AG10803 (cell line): ENCODE data around the gene SLC4A4.

Source experiments
- DNase-seq: peaks from one replicate; pipeline ENCODE4 v3.0.0; 2010; ENCODE audit warnings: low read depth
- H3K4me3 ChIP-seq: 2 replicates; pipeline ENCODE4 v1.5.1; 2011; ENCODE audit warnings: mild to moderate bottlenecking, low read length, control low read depth
- TF ChIP-seq, protein P1 (sequence below): conservative IDR thresholded peaks from 2 replicates; pipeline ENCODE4 v1.5.1; 2011; ENCODE audit warnings: mild to moderate bottlenecking, low read length, control low read depth, inconsistent platforms

Gene SLC4A4

DNA sequence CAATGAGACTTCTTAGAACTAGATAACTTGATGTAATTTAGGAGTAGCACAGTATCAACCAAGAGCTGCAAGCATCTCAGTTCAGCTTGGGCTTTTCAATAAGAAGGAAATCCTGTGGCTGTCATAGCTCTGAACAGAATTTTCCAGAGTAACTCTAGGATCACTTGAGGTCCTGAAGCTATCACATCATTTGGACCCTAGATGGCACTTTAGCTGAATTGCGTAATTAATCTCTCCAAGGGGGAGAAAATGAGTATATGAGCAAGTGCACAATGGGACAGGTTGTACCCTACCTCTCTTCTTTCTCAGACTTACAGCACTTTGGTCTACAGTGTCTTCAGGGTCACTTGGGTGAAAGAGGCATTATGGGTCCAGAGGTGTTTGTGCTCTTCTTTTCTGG lies 45.2 kb downstream of the SLC4A4 start:
- TF ChIP-seq, protein P1, sequence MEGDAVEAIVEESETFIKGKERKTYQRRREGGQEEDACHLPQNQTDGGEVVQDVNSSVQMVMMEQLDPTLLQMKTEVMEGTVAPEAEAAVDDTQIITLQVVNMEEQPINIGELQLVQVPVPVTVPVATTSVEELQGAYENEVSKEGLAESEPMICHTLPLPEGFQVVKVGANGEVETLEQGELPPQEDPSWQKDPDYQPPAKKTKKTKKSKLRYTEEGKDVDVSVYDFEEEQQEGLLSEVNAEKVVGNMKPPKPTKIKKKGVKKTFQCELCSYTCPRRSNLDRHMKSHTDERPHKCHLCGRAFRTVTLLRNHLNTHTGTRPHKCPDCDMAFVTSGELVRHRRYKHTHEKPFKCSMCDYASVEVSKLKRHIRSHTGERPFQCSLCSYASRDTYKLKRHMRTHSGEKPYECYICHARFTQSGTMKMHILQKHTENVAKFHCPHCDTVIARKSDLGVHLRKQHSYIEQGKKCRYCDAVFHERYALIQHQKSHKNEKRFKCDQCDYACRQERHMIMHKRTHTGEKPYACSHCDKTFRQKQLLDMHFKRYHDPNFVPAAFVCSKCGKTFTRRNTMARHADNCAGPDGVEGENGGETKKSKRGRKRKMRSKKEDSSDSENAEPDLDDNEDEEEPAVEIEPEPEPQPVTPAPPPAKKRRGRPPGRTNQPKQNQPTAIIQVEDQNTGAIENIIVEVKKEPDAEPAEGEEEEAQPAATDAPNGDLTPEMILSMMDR: no peak
- H3K4me3 ChIP-seq: no peak overlapping the region
- no peak for DNase-seq

DNA sequence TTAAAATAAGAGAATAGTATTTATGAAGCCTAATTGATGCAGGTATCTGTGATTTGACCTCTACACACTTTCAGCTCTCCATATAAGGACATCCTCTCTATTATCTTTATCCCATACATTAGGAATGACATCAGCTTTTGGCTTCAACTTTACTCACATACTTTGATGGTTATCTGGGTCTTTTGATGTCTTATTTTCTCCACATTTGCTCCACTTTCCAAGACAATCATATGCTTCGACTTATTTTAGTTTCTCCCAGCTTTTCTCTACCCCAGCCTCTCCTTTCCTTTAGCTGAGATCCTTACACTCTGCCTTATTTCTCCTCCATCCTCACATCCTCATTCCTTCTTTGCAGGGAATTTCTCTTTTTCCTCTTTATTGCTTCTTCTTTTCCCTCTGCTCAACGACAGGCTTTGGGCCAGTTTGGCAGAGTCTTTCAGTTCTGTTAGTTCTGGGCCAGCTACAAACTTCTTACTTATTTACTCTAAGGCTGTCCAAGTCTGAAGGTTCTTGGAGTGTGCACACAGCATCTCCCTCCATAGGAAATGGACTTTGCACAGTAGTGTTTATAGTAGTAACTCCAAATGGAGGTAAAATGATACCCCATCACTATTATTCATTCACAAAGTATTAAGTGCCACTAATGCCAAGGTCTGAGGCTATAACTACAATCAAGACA lies 50.5 kb downstream of the SLC4A4 start:
- TF ChIP-seq, protein P1: no peak
- peak; percentile 6 for DNase-seq
- no peak overlapping the region for H3K4me3 ChIP-seq

DNA sequence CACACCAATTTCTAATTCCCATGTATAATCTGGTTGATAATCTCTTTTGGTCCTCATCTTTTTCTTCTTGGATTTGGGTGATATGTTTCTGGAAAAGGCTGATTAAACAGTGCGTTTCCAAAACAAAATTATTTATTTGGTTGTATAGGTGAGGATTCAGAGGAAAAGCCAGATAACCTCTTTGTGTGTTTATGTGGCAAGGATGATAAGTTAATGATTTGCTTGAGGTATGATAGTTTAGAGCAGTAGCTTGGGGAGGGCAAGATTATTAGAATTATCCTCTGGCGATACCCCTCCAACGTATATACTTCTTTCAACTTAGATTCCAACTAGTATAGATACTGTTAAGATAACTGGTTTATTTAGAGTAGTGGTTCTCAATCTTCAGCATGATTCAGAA lies 53.3 kb downstream of the SLC4A4 start:
- TF ChIP-seq, protein P1: no peak
- no peak overlapping the region for H3K4me3 ChIP-seq
- no peak for DNase-seq

DNA sequence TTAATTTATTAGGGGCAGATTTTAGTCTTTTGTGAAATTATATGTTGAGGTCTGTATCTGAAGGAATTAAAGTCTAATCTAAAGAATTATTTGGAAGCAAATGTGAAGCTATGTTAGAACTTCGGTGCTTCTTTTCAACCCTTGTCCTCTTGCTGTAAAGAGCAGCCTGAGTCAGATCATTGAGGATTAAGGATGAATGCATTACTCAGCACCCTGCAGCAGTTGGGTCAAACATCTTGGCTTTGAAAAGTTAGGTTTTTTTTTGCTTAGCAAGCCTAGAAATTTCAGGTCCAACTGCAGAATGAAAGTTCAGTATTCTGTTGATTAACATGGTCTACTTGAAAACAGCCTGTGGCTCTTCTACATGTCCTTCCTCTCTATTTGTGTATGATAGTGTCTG lies 57.6 kb downstream of the SLC4A4 start:
- DNase-seq: peak; percentile 41
- no peak overlapping the region for H3K4me3 ChIP-seq
- TF ChIP-seq, protein P1: no peak

DNA sequence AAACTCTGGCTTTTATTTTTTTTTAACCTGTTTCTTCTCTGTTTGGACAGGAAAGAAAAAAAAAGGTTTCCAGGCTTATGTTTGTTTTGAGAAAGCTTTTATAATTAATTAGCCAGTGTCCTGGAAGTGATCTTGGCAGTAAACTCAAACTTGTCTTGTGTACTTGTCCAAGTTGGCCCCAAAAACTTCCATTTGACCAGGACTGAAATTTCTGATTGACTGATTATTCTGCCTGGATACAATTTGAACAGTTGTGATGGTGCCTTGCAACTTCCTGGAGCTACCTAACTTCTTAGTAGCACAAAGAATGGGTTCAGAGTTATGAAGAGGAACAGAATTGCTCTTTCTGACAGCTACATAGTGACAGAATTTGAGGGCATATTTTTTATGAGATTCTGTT lies 62.0 kb downstream of the SLC4A4 start:
- DNase-seq: no peak
- TF ChIP-seq, protein P1: no peak
- no peak overlapping the region for H3K4me3 ChIP-seq

DNA sequence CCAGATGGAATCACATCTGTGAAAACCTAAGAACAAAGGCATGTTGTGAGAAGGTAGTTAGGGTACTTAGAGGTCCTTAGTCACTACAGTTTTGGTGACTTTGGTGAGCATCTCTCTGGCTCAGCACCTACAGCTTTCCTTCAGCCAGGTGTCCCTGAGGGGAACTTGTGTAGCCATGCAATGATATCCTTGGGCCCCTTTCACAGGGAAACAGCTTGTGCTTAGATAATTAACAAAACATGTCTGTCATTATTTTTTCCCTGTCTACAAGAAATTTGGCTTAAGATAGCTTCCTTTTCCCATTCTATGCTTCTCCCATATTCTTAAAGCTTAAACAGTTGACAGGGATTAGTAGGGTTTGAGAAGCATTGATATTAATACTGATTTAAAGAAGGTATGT lies 63.8 kb downstream of the SLC4A4 start:
- no peak for DNase-seq
- TF ChIP-seq, protein P1: no peak
- no peak overlapping the region for H3K4me3 ChIP-seq

DNA sequence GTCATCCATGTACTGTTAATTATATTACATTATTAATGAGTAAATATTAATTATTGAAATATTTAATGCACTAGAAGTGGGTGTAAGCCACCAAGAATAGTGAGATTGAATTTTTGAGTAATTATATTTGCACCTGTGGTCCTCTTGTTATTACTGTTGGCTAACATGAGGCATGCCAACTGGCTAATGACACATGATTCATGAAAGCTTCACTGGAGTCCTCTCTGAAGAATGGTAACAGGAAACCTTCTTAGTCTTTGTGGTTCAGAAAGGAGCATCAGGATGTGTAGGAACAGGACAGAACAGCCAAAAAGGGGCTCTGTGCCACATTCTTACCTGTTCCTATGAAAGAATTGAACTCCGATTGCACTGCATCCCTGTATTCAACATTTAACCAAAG lies 65.2 kb downstream of the SLC4A4 start:
- TF ChIP-seq, protein P1: no peak
- no peak for DNase-seq
- no peak overlapping the region for H3K4me3 ChIP-seq
